NCI-H2227 treated with DMSO at 0.1 percent for 48 hours (cell line): ENCODE data around the gene URI1.
"Not testable (repeated sequence)": the region's sequence is repeated elsewhere in the genome, so short reads cannot be mapped to it uniquely, and the experiment has no call there.

Experiments used
- DNase-seq: peaks from one replicate; lab custom pipeline; 2025; lab: John Stamatoyannopoulos, UW

URI1 gene

GRCh38 chr19:30024091-30024490 lies 82.1 kb downstream of the URI1 start:
- DNase-seq, result no peak

GRCh38 chr19:30026933-30027332 lies 84.9 kb downstream of the URI1 start:
- no peak for DNase-seq

- no peak for DNase-seq
Observed at GRCh38 chr19:30028118-30028991, 86.3 kb downstream of the URI1 start.

GRCh38 chr19:30028992-30029343 lies 86.9 kb downstream of the URI1 start:
- DNase-seq, result no peak

- DNase-seq, result no peak
Observed at GRCh38 chr19:30029721-30030510, 87.9 kb downstream of the URI1 start.

- no peak for DNase-seq
Observed at GRCh38 chr19:30034321-30034720, 92.3 kb downstream of the URI1 start.

GRCh38 chr19:30036154-30037129 lies 94.4 kb downstream of the URI1 start:
- no peak for DNase-seq

- no peak for DNase-seq
Observed at GRCh38 chr19:30037835-30038234, 95.8 kb downstream of the URI1 start.

GRCh38 chr19:30041931-30042330 lies 99.9 kb downstream of the URI1 start:
- not testable (repeated sequence) for DNase-seq

GRCh38 chr19:30043008-30043407 lies 101.0 kb downstream of the URI1 start:
- DNase-seq, result not testable (repeated sequence)

GRCh38 chr19:30044273-30045248 lies 102.5 kb downstream of the URI1 start:
- no peak for DNase-seq

- DNase-seq, result peak; percentile 86
Observed at GRCh38 chr19:30046522-30046921, 104.5 kb downstream of the URI1 start.

GRCh38 chr19:30047432-30047831 lies 105.4 kb downstream of the URI1 start:
- no peak for DNase-seq

GRCh38 chr19:30049226-30049625 lies 107.2 kb downstream of the URI1 start:
- no peak for DNase-seq

- DNase-seq, result no peak
Observed at GRCh38 chr19:30049846-30050667, 108.0 kb downstream of the URI1 start.

GRCh38 chr19:30052122-30053075 lies 110.4 kb downstream of the URI1 start:
- no peak for DNase-seq

GRCh38 chr19:30053558-30053957 lies 111.5 kb downstream of the URI1 start:
- DNase-seq, result no peak

- DNase-seq, result no peak
Observed at GRCh38 chr19:30054210-30054609, 112.2 kb downstream of the URI1 start.

- DNase-seq, result no peak
Observed at GRCh38 chr19:30056580-30056979, 114.5 kb downstream of the URI1 start.
